ENCODE measurements around the gene RAB40AL.
A peak's percentile ranks its signal among the peaks of the same experiment; 100 is the strongest.
"Not testable (repeated sequence)": the region's sequence is repeated elsewhere in the genome, so short reads cannot be mapped to it uniquely, and the experiment has no call there.

RAB40AL gene, protein sequence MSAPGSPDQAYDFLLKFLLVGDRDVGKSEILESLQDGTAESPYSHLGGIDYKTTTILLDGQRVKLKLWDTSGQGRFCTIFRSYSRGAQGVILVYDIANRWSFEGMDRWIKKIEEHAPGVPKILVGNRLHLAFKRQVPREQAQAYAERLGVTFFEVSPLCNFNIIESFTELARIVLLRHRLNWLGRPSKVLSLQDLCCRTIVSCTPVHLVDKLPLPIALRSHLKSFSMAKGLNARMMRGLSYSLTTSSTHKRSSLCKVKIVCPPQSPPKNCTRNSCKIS

GRCh38 chrX:102936972-102937371, at the start of gene RAB40AL:
TSS of gene RAB40AL (plus strand) at chrX:102937272. CDS start at chrX:102937319, 47 bp downstream.
- not testable (repeated sequence) for DNase-seq

- no peak for DNase-seq
These were observed 49.4 kb upstream of the RAB40AL start for GRCh38 chrX:102887687-102888086.

- DNase-seq = no peak
These were observed 45.0 kb upstream of the RAB40AL start for GRCh38 chrX:102892103-102892502.

DNA sequence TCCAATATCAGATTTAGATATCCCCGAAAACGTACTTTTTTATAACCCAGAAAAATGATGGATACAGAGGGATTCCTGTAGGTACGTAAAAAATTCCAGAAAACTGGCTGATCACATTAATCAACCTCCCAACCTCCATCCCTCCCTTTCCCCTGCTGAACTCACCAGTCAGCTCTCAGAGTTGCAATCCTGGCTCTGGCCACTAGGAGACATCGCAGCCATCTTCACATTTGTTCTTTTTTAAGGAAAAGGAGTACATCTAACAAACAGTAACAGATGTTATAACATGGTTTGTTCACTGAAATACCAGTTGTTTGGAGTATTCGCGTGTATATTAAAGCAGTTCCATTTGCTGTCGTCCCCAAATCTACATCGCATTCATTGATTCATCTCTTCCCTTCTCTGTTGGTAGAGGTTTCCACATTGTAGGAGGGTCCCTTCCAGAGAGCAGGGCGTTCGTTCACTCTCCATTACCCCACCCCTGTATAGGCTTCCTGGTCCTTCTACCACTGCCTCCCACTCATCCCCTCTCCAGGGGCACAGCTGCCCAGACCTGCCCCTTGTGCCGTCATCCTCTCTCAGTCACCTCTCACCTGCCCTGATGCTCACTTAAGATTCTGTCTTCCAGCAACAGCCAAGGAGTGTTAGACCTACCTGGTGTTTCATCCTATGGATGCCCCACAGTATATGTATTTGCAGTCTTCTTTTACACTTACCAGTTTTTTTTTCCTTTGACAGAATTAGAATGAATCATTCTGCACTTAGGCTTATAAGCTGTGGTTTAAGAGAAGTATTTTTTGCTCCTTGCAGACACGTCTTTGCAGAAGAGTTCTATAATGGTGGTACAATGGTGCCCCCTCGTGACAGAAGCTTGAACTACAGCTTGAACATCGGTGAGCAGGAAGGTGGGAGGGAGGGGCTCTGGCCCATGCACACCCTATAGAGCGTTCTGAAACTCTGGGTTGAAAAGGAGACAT, 36.8 kb upstream of the RAB40AL start:
- peak; percentile 48 for DNase-seq

DNA sequence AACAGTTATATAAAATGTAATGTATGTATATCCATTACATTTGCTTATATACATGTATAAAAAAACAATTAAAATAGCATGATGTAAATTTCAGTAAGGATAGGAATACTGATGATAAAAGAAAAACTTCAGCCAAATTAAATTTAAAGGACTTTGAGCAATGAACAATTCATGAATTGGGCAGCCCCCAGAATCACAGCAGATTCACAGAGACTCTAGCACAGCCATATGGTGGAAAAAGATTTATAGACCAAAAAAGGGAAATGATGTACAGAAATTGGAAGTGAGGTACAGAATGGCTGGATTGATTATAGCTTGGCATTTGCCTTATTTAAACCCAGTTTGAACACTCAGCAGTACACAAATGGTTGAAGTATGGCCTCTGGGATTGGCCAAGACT, 34.7 kb upstream of the RAB40AL start:
- DNase-seq = no peak

DNA sequence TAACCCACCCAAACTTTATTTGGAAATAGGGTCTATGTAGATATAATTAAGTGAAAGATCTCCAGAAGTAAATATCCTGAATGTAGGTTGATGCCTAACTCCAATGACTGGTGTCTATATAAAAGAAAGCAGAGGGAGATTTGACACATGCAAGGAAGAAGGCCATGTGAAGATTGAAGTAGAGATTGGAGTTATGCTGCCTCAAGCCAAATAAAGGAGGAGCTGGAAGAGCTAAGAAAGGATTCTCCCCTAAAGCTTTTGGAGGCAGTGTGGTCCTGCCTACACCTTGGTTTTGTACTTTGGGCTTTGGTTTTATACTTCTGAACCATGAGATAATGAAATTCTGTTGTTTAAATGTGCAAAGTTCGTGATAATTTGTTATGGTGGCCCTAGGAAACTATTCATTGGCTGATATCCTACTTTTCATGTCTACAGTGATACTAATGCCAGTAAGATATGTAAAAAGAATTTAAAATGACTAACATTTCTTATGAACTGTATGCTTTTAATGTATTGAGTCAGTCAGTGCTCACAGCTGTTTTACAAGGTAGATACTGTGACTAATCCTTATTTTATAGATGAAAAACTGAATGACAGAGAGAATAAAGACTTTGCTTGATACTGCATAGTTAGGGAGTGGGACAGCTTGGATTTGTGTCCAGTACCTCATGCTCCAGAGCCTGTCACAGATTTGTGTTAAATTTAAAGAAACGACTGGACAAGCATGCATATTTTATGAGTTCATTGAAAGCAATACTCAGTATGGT, 5.9 kb upstream of the RAB40AL start:
- no peak for DNase-seq

GRCh38 chrX:102934624-102935023, 2.4 kb upstream of the RAB40AL start:
- DNase-seq = peak; percentile 27

DNA sequence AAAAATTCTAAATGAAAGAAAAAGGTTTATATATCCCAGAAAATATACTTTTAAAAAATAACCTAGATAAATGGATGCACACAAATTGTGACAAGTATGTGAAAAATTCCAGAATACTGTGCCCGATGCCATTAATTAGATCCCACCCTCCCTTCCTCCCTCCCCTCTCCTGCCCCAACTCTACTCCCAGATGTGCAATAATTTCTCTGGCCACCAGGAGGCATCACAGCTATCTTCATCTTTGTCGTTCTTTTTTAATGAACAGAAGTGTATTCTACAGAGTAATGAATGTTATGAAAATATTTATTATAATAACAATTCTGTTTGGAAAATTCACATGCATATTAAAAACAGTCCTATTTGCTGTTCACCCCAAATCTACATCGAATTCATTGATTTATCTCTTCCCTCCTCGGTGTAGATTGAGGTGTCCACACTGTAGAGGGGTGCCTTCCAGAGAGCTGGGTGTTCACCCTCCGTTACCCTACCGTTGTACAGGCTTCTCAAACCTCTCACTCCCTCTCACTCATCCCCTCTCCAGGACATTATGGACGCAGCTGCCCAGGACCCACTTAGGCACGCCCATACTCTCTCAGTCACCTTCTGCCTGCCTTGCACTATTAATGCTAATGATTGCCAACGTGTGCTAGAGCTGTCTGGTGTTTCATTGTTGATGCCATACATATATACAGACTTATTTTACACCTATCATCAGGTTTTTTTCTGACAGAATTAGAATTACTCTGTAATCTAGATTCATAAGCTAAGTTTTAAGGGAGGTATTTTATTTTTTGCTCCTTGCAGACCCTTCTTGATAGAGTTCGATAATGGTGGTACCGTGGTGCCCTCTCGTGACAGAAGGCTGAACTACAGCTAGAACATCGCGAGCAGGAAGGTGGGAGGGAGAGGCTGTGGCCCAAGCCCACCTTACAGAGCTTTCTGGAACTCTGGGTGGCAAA, 14.1 kb downstream of the RAB40AL start:
- peak; percentile 33 for DNase-seq

DNA sequence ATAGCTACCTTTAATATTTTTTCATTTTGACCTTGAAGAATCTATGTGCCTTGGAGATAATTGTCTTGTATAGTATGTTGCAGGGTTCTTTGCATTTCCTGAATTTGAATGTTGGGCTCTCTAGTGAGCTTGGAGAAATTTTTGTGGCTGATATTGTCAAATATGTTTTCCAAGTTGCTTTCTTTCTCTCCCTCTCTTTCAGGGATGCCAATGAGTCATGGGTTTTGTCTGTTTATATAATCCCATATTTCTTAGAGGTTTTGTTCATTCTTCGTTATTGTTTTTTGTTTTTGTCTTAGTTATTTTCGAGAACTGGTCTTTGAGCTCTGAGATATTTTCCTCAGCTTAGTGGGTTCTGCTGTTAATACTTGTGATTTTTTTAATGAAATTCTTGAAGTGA, 20.7 kb downstream of the RAB40AL start:
- no peak for DNase-seq

- DNase-seq = no peak
These were observed 21.7 kb downstream of the RAB40AL start for GRCh38 chrX:102958794-102959193.

GRCh38 chrX:102959471-102959870, 22.4 kb downstream of the RAB40AL start:
- DNase-seq = no peak

- no peak for DNase-seq
These were observed 26.9 kb downstream of the RAB40AL start for GRCh38 chrX:102963955-102964354.

GRCh38 chrX:102964940-102965339, 27.9 kb downstream of the RAB40AL start:
- no peak for DNase-seq

GRCh38 chrX:102966701-102967100, 29.6 kb downstream of the RAB40AL start:
- DNase-seq = no peak

DNA sequence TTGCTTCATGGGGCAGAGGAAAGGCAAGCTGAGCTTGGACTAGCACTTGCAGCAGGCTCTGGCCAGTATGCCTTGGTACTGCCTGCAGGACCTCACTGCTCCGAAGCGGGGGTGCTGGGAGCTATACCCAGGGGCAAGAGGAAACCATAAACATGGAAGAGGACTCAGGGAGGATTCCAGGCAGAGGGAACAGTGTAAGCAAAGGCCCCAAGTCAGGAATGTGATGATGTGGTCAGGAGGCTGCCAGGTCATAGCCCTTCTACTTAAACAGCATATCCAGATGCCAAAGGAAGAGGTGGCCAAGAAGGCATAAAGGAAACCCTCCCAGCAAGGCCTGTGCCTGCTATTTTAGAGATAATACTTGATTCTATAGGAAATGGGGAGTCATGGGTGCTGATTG, 31.1 kb downstream of the RAB40AL start:
- no peak for DNase-seq

GRCh38 chrX:102971536-102971935, 34.5 kb downstream of the RAB40AL start:
- not testable (repeated sequence) for DNase-seq

DNA sequence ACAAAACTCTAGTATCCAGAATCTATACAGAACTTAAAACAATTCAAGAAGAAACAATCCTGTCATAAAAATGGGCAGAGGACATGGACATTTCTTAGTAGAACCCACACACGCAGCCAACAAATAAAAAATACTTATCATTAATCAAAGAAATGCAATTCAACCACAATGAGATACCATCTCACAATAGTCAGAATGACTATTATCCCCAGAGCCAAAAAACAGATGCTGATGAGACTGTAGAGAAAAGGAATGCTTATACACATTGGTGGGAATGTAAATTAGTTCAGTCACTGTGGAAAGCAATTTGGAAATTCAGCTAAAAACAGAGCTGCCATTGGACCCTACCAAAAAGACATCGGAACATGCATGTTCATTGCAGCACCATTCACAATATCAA, 37.9 kb downstream of the RAB40AL start:
- DNase-seq = no peak

- peak; percentile 80 for DNase-seq
These were observed 39.2 kb downstream of the RAB40AL start for GRCh38 chrX:102976286-102976685.

DNA sequence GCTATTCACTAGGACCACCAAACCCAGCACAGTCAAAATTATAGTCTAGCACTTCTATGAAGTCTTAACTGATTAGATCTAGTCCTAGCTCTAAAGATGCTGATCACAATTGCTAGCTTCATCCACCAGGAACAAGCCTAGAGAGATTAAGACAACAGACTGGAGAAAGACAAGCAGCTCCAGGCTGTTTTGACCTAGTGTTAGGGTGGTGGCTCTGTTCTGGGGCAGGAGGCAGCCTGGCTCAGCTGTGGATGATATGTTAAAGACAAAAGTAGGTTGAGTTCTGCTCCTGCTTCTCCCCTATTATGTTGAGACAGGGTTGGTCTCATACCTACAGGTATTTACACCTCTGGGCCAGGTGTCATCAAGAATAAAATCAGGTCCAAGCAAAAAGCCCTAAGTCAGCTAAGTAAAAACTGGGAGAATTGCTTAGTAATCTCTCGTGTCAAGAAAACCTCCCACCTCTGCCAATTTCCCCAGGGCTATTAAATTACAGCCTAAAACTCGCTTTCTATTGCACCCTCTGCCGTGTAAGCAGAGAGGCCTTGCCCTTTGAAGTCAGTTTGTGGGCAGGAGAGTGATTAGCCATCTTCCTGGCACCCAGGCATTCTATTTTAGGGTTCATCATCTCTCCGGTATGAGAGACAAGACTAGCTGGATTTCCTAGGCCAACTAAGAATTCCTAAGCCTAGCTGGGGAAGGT, 39.9 kb downstream of the RAB40AL start:
- DNase-seq = no peak

- no peak for DNase-seq
These were observed 41.5 kb downstream of the RAB40AL start for GRCh38 chrX:102978594-102978993.

- no peak for DNase-seq
These were observed 42.5 kb downstream of the RAB40AL start for GRCh38 chrX:102979536-102979935.
